Urinary bladder (tissue), 4 donors: Measurements from ENCODE around the gene SREBF2. TPM values are rescaled to one million over a fixed set of nuclear protein-coding genes. Genes with fewer than 3 reads are reported as not detected.

Source experiments
- DNase-seq: peaks from one replicate; pipeline ENCODE4 v3.0.0-alpha.2; 2015; ENCODE audit errors: extremely low spot score
- H3K27ac ChIP-seq: one replicate; pipeline ENCODE4 v1.5.1; 2013; ENCODE audit warnings: low read depth, mild to moderate bottlenecking, moderate library complexity
- H3K36me3 ChIP-seq: one replicate; pipeline ENCODE4 v1.6.1; 2013; ENCODE audit warnings: mild to moderate bottlenecking, moderate library complexity; ENCODE audit not compliant: insufficient read depth
- H3K4me1 ChIP-seq: one replicate; pipeline ENCODE4 v1.6.1; 2013; ENCODE audit warnings: mild to moderate bottlenecking, moderate library complexity; ENCODE audit not compliant: insufficient read depth
- H3K4me3 ChIP-seq: one replicate; pipeline ENCODE4 v1.5.1; 2013; ENCODE audit warnings: low read depth, low read length
- WGBS: extraction: QIAGEN DNeasy Blood & Tissue Kit; methylation state at CpG from one replicate; pipeline ENCODE4 v1.1.7; 2013; 5-methylcytosine and 5-hydroxymethylcytosine counted together
- polyA plus RNA-seq: library from polyadenylated mRNA; stranded (reverse); fragments of 200-250 nt; gene quantifications from one replicate; pipeline ENCODE4 v1.2.3, GENCODE V29; 2013
- total RNA-seq: library from RNA; depleted of rRNA; stranded (reverse); fragments of >200 nt; gene quantifications from one replicate; pipeline ENCODE4 v1.2.3, GENCODE V29; 2014
- donor health status: healthy with polysubstance abuse.
- donor health status: healthy.

SREBF2 gene
- total and polyA plus RNA-seq, 2 donors, result 49.7 to 51.3 TPM

DNA sequence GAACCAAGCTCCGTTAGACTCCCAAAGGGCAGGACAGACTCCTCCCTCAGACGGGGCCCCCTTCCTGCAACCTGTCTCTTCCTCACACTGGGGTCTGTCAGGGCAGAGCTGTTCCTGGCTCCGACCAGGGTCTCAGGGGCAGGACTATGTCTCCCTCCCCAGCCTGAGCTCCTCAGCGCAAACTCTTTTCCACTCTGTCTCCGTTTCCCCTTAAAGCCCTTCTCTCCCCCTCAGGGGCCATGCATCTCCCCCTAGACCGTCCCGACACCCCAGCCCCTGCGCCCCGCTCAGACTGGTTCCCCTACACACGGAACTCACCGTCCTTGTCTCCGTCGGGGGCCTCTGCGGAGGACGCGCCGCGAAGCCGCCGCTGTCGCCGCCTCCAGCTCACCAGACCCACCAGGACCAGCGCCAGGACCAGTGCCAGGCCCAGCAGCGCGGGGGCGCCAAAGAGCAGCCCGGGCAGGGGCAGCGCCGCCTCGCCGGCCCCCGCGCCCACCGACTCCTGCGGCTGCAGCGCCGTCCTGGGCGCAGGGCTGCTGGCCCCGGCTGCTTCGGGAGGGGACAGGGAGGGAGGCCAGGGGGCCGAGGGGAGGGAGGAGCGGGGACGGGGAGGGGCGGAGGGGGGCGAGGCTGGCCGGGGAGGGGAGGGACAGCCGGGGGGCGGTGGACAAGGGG lies 93.0 kb downstream of the SREBF2 start:
- Histone ChIP-seq H3K4me1 (no peaks in the 10 kb centered on the region), H3K4me3 (peak overlapping the region; percentile 45), H3K36me3 (no peaks in the 10 kb centered on the region), H3K27ac (no peak overlapping the region)
- no peak for DNase-seq
- WGBS, result 6% methylated on average over 46 of the region's 48 CpGs

GRCh38 chr22:41927813-41928212 lies 94.9 kb downstream of the SREBF2 start:
- WGBS, result 77% methylated on average over 6 of the region's 6 CpGs
- no peak for DNase-seq
- Histone ChIP-seq H3K4me1 (no peaks in the 10 kb centered on the region), H3K4me3 (no peak overlapping the region), H3K27ac (no peak overlapping the region), H3K36me3 (no peaks in the 10 kb centered on the region)

GRCh38 chr22:41928593-41929417 lies 95.9 kb downstream of the SREBF2 start:
- DNase-seq, result no peak
- H3K27ac ChIP-seq, result no peak overlapping the region
- H3K4me3 ChIP-seq, result no peak overlapping the region
- 83% methylated on average over 14 of the region's 14 CpGs for WGBS
- no peaks in the 10 kb centered on the region for H3K4me1 ChIP-seq
- H3K36me3 ChIP-seq, result no peaks in the 10 kb centered on the region

GRCh38 chr22:41929418-41929810 lies 96.5 kb downstream of the SREBF2 start:
- Histone ChIP-seq H3K4me3 (no peak overlapping the region), H3K4me1 (no peaks in the 10 kb centered on the region), H3K36me3 (no peaks in the 10 kb centered on the region), H3K27ac (no peak overlapping the region)
- no peak for DNase-seq
- WGBS, result 76% methylated on average over 8 of the region's 8 CpGs

- no peaks in the 10 kb centered on the region for H3K4me1 ChIP-seq
- H3K4me3 ChIP-seq, result no peak overlapping the region
- WGBS, result 81% methylated on average over 10 of the region's 10 CpGs
- H3K27ac ChIP-seq, result no peak overlapping the region
- no peaks in the 10 kb centered on the region for H3K36me3 ChIP-seq
- no peak for DNase-seq
Measured at GRCh38 chr22:41931701-41932269, 98.9 kb downstream of the SREBF2 start.

DNA sequence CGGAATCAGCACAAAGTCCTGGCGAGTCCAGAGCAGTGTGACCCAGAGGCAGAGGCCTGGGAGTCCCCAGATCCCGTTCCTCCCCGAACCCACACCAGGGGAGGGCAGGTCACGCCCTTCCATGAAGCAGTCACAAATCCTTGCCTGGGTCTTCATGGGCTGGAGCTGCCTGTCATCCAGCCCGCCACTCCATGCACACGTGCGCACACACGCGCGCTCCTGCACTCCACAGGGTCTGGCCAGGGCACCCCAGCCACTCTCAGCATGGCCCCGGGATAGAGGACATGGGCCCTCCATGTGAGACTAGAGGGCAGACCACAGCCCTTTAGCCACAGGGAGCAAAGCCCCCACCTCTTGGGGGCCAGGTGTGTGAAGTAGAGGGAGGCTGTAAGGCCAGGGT lies 99.4 kb downstream of the SREBF2 start:
- no peak for DNase-seq
- Histone ChIP-seq H3K27ac (no peak overlapping the region), H3K4me3 (no peak overlapping the region), H3K4me1 (no peaks in the 10 kb centered on the region), H3K36me3 (no peaks in the 10 kb centered on the region)
- 94% methylated on average over 12 of the region's 12 CpGs for WGBS

DNA sequence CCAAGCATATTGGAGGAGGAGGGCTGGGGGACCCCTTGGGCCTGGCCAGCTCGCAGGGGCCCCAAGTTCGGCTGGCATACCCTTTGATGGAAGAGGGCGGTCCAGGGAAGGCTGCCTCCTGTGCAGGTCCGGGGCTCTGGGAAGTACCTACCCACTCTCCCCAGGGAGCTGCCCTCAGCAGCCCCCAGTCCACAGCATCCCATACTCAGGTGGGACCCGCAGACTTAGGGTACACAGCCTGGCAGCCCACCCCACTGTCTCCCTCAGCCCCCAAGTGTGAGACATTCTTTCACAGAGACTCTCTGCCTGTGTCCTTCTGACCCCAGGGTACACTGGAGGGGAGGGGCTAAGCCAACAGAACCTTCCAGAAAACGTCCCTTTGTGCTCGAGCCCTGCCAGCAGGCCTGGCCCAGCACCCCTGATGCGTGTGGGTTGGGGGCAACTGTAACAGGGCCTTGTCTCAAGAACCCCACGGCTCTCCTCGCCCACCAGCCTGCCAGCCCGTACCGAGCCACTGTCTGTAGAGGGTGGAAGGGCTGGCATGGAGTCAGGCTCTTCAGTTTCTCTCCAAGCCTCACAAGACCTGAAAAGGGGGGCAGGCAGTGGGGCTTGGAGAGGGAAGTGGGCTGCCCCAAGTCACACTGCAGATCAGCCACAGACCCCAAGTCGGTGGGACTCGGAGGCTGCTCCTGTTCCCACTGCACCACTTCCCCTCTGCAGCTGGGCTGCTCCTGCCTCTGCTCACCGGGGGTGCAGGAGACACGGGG lies 100.7 kb downstream of the SREBF2 start:
- no peak for DNase-seq
- Histone ChIP-seq H3K4me1 (no peaks in the 10 kb centered on the region), H3K4me3 (no peak overlapping the region), H3K36me3 (no peaks in the 10 kb centered on the region), H3K27ac (no peak overlapping the region)
- WGBS, result 88% methylated on average over 16 of the region's 16 CpGs

DNA sequence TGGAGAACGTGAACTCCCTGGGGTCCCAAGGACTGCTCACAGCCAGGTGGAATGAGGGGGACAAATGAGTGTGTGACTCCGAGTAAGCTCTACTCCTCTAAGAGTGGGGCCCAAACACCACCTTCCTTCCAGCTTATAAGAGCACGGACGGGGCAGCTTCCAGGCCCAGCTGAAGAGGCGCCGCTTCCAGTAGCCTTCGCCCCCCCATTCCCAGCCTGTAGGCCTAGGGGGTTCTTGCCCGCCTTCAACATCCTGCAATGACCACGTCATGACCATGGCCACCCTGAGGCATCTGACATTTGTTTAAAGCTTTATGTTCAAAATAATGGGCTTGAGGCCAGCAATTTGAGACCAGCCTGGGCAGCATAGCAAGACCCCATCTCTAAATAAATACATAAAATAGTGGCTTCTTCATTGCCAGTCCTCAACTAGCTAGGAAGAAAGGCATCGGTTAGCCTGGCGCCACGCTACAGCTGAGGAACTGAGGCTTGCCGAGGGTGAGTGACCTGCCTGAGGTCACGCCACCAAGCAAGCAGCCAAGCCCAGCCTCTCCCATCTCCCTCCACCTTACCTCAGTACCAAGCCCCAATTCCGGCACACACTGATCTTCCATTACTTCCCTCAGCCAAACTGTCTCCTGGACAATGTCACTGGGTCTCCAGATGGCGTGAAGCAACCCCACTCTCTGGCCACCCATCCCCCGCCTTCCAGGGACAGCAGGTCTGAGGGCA lies 101.5 kb downstream of the SREBF2 start:
- no peaks in the 10 kb centered on the region for H3K4me1 ChIP-seq
- WGBS, result 95% methylated on average over 17 of the region's 17 CpGs
- no peak for DNase-seq
- no peak overlapping the region for H3K4me3 ChIP-seq
- no peaks in the 10 kb centered on the region for H3K36me3 ChIP-seq
- H3K27ac ChIP-seq, result no peak overlapping the region

- no peak for DNase-seq
- WGBS, result 88% methylated on average over 4 of the region's 4 CpGs
- no peak overlapping the region for H3K27ac ChIP-seq
- no peak overlapping the region for H3K4me3 ChIP-seq
- no peaks in the 10 kb centered on the region for H3K4me1 ChIP-seq
- no peaks in the 10 kb centered on the region for H3K36me3 ChIP-seq
Measured at GRCh38 chr22:41935015-41935351, 102.1 kb downstream of the SREBF2 start.

DNA sequence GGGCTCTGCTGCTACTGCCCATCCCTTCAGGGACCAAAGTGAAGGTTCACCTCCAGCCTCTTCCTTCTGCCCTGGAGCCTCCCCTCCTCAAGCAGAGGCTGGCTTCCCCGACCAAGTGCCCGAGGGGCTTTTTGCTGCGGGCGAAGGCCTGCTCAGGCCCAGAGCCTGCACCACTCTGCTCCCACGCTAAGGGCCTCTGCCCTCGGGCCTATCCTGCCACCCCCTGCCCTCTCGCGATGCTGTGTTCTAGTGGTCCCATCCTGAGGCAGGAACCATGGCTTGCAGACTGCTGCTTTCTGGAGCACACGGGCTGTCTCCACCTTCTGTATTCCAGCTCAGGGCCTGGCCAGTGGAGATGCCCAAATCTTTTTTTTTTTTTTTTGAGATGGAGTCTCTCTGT lies 102.6 kb downstream of the SREBF2 start:
- no peak for DNase-seq
- no peak overlapping the region for H3K4me3 ChIP-seq
- H3K36me3 ChIP-seq, result no peaks in the 10 kb centered on the region
- H3K27ac ChIP-seq, result no peak overlapping the region
- no peaks in the 10 kb centered on the region for H3K4me1 ChIP-seq
- WGBS, result 94% methylated on average over 9 of the region's 9 CpGs

GRCh38 chr22:41936894-41937169 lies 103.9 kb downstream of the SREBF2 start:
- Histone ChIP-seq H3K27ac (no peak overlapping the region), H3K36me3 (no peaks in the 10 kb centered on the region), H3K4me1 (no peaks in the 10 kb centered on the region), H3K4me3 (no peak overlapping the region)
- WGBS, result 88% methylated on average over 2 of the region's 2 CpGs
- DNase-seq, result no peak

- 79% methylated on average over 13 of the region's 13 CpGs for WGBS
- DNase-seq, result no peak
- H3K27ac ChIP-seq, result peak overlapping the region; percentile 59
Measured at GRCh38 chr22:41939981-41940831, 107.3 kb downstream of the SREBF2 start.

More at GRCh38 chr22:41939981-41940831, 107.3 kb downstream of the SREBF2 start:
- no peaks in the 10 kb centered on the region for H3K36me3 ChIP-seq
- no peaks in the 10 kb centered on the region for H3K4me1 ChIP-seq
- H3K4me3 ChIP-seq, result no peak overlapping the region
